Large intestine (tissue), 3 donors: Measurements from ENCODE around the gene DPP6. TPM values are rescaled to one million over a fixed set of nuclear protein-coding genes. Genes with fewer than 3 reads are reported as not detected.

Source experiments
- DNase-seq, 2 donors: peaks; one replicate each; pipeline versions ENCODE4 v3.0.0 to v3.0.0-alpha.2; 2013
- H3K27ac ChIP-seq: one replicate; pipeline ENCODE4 v1.5.1; 2013; ENCODE audit warnings: low read length
- H3K27me3 ChIP-seq: 2 replicates; pipeline ENCODE4 v1.6.1; 2013; ENCODE audit warnings: low read length; ENCODE audit not compliant: control insufficient read depth, insufficient read depth
- H3K36me3 ChIP-seq: 2 replicates; pipeline ENCODE4 v1.6.1; 2013; ENCODE audit warnings: low read length; ENCODE audit not compliant: control insufficient read depth, insufficient read depth
- H3K4me1 ChIP-seq: one replicate; pipeline ENCODE4 v1.6.1; 2013; ENCODE audit warnings: low read length; ENCODE audit not compliant: control insufficient read depth, insufficient read depth
- H3K4me3 ChIP-seq: one replicate; pipeline ENCODE4 v1.5.1; 2013; ENCODE audit warnings: low read length
- H3K9me3 ChIP-seq: one replicate; pipeline ENCODE4 v1.6.1; 2013; ENCODE audit warnings: mild to moderate bottlenecking, low read depth, low read length, moderate library complexity; ENCODE audit not compliant: control insufficient read depth
- WGBS: methylation state at CpG from one replicate; pipeline ENCODE4 v1.1.5; 2013; ENCODE audit warnings: low lambda C conversion rate; ENCODE audit not compliant: insufficient coverage; 5-methylcytosine and 5-hydroxymethylcytosine counted together
- polyA plus RNA-seq: library from polyadenylated mRNA; unstranded; fragments of 120-200 nt; gene quantifications from one replicate; pipeline ENCODE4 v1.2.1, GENCODE V29; 2013

DPP6 gene
- polyA plus RNA-seq, 1 donor, result 7.8 TPM

DNA sequence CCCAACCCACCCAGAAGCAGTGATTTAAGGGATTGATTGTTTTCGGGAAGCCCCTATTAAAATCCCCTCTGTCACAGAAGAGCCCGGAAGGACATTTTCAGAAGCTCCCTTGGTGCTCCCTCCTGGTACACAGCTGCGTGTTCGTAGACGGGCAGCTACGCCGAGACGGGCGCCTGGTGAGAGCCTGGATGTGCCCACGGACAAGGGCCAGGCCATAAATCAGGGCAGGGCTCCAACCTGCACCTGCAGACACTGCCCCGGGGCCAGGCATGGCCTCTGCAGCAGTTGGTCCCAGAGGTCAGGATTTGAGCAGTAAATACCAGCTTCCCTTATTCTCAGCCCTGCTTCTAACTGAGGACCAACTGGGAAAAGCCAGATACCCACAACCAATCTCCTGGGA is 843.9 kb downstream of the DPP6 start:
- Histone ChIP-seq H3K4me1 (no peaks in the 10 kb centered on the region), H3K9me3 (no peaks in the 10 kb centered on the region), H3K36me3 (no peaks in the 10 kb centered on the region), H3K27ac (no peak overlapping the region), H3K4me3 (no peak overlapping the region), H3K27me3 (no peaks in the 10 kb centered on the region)
- no peak for DNase-seq
- no CpG with 5 or more reads among the region's 11 CpGs for WGBS

DNA sequence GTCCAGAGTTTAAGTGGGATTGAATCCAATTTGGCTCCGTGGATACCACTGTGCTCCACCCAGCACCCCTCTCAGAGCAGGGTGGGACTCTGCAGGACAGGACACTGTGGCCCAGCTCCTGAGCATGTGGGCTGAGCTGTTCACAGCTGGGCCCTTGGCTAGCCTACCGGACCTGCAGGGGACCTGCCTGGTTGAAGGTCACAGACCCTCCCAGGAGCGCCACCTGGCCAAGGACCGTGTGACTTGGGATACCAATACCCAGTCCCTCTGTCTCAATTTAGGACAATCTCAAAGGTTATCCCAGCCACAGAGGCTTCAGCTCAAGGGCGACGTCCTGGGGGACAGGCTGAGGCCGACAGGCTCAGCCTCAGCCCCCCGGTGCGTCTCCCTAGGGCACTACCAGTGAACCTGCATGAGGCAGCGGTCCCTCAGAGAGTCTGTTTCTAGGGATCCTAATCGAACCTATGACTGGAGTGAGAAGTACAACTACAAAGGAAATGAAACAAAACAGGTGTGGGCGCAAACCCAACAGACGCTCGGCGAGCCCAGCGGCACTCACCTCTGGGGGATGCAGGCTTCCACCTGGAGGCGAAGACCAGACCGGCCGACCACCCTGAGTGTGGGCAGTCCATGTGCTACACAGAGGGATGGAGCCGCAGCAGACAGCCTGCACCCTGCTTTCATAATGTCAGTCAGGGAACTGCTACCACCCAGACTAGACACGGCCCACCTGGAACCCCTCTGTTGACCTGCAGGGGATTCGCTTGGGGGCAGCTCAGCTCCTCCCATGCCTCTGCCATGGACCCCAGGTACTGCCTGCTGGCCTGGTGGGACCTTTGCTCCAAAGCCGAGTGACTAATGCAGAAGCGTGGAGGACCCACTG is 847.0 kb downstream of the DPP6 start:
- Histone ChIP-seq H3K36me3 (no peaks in the 10 kb centered on the region), H3K4me1 (no peaks in the 10 kb centered on the region), H3K27ac (no peak overlapping the region), H3K27me3 (no peaks in the 10 kb centered on the region), H3K4me3 (no peak overlapping the region), H3K9me3 (no peaks in the 10 kb centered on the region)
- WGBS, result no CpG with 5 or more reads among the region's 24 CpGs
- no peak for DNase-seq

- H3K27ac ChIP-seq, result no peak overlapping the region
- H3K9me3 ChIP-seq, result no peaks in the 10 kb centered on the region
- no peaks in the 10 kb centered on the region for H3K4me1 ChIP-seq
- WGBS, result no CpG with 5 or more reads among the region's 5 CpGs
- H3K27me3 ChIP-seq, result no peaks in the 10 kb centered on the region
- DNase-seq, result no peak
- H3K4me3 ChIP-seq, result no peak overlapping the region
- no peaks in the 10 kb centered on the region for H3K36me3 ChIP-seq
Measured at GRCh38 chr7:154899862-154900261, 847.7 kb downstream of the DPP6 start.

GRCh38 chr7:154902600-154903082 is 850.4 kb downstream of the DPP6 start:
- DNase-seq, result no peak
- no peak overlapping the region for H3K27ac ChIP-seq
- no peaks in the 10 kb centered on the region for H3K4me1 ChIP-seq
- WGBS, result no CpG with 5 or more reads among the region's 6 CpGs
- no peaks in the 10 kb centered on the region for H3K27me3 ChIP-seq
- H3K9me3 ChIP-seq, result peaks cover 7% of the 10 kb centered on the region
- H3K4me3 ChIP-seq, result no peak overlapping the region
- no peaks in the 10 kb centered on the region for H3K36me3 ChIP-seq

DNA sequence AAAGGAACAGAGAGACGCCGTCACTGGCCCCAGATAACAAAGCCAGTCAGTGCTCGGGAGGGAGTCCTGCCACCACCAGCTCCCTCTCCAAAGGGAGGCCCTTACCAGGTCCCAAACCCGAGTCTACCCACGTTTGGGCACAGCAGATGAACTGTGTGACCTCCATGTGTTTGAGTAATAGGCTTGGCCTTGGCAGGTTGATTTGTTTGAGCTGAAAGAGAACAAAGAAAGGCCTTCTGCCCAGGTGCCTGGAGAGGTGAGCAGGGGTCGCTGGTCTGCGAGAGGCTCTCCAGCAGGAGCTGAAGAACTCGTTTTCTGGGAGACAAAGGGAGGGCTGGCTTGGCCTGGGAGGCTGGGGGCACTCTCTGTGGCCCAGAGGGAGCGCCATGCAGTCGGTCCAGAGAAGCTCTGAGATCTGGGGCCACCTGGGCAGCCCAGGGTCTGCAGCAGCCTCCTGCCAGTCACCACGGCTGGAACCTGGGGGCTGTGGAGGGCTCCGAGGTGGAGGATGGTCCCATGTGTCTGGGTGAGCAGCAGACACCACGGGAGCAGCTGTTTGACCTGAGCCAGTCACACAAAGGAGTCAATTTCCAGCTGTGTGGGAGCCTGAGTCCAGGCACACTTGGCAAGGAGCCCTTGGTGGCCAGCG is 851.0 kb downstream of the DPP6 start:
- Histone ChIP-seq H3K36me3 (no peaks in the 10 kb centered on the region), H3K4me1 (no peaks in the 10 kb centered on the region), H3K27me3 (no peaks in the 10 kb centered on the region), H3K27ac (no peak overlapping the region), H3K4me3 (no peak overlapping the region), H3K9me3 (peaks cover 7% of the 10 kb centered on the region)
- DNase-seq, result no peak
- no CpG with 5 or more reads among the region's 14 CpGs for WGBS

GRCh38 chr7:154905146-154905545 is 852.9 kb downstream of the DPP6 start:
- Histone ChIP-seq H3K4me1 (no peaks in the 10 kb centered on the region), H3K36me3 (no peaks in the 10 kb centered on the region), H3K27me3 (no peaks in the 10 kb centered on the region), H3K4me3 (no peak overlapping the region), H3K9me3 (peaks cover 7% of the 10 kb centered on the region), H3K27ac (no peak overlapping the region)
- DNase-seq, result no peak
- 88% methylated on average over 1 of the region's 8 CpGs for WGBS

GRCh38 chr7:154905615-154906014 is 853.4 kb downstream of the DPP6 start:
- no peak for DNase-seq
- no peak overlapping the region for H3K4me3 ChIP-seq
- H3K27ac ChIP-seq, result no peak overlapping the region
- H3K27me3 ChIP-seq, result no peaks in the 10 kb centered on the region
- peaks cover 7% of the 10 kb centered on the region for H3K9me3 ChIP-seq
- WGBS, result no CpG with 5 or more reads among the region's 8 CpGs
- no peaks in the 10 kb centered on the region for H3K36me3 ChIP-seq
- H3K4me1 ChIP-seq, result no peaks in the 10 kb centered on the region

DNA sequence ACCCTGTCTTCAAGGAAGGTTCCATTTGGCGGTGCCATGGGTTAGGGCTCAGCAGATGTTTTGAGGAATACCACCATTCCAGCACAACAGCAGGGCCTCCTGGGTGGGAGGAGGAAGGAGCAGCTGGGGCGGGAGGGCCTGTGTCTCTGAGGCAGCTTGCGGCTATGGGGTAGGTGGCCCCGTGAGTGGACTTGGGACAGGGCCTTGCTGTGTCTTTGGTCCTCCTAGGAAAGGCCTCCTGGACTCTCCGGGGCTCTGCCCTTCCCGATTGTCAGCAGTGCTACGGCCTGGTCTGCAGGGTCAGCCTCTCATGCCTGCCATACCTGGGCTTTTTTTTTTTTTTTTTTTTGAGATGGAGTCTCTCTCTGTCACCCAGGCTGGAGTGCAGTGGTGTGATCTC is 854.0 kb downstream of the DPP6 start:
- Histone ChIP-seq H3K4me1 (no peaks in the 10 kb centered on the region), H3K4me3 (no peak overlapping the region), H3K27ac (no peak overlapping the region), H3K9me3 (peaks cover 11% of the 10 kb centered on the region), H3K36me3 (no peaks in the 10 kb centered on the region), H3K27me3 (no peaks in the 10 kb centered on the region)
- WGBS, result no CpG with 5 or more reads among the region's 7 CpGs
- DNase-seq, result no peak

DNA sequence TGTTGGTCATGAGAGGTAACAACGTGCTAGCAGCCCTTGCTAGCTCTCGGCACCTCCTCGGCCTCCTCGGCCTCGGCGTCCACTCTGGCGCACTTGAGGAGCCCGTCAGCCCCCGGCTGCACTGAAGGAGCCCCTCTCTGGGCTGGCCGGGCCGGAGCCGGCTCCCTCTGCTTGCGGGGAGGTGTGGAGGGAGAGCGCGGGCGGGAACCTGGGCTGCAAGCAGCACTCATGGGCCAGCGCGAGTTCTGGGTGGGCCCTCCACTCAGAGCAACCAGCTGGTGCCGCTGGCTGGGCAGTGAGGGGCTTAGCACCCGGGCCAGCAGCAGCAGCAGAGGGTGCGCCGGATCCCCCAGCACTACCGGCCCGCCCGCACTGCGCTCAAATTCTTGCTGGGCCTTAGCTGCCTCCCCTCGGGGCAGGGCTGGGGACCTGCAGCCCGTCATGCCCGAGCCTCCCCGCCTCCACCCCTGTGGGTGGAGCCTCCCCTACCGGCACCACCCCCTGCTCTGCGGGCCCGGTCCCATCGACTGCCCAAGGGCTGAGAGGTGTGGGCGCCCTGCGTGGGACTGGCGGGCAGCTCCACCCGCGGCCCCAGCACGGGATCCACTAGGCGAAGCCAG is 854.6 kb downstream of the DPP6 start:
- Histone ChIP-seq H3K4me1 (no peaks in the 10 kb centered on the region), H3K27ac (no peak overlapping the region), H3K27me3 (no peaks in the 10 kb centered on the region), H3K9me3 (peaks cover 11% of the 10 kb centered on the region), H3K4me3 (no peak overlapping the region), H3K36me3 (no peaks in the 10 kb centered on the region)
- WGBS, result no CpG with 5 or more reads among the region's 41 CpGs
- no peak for DNase-seq
